SJSA1 (cell line): ENCODE data around the gene ACSF3. TPM values are rescaled to one million over a fixed set of nuclear protein-coding genes. Genes with fewer than 3 reads are reported as not detected.
A peak's percentile ranks its signal among the peaks of the same experiment; 100 is the strongest.
"Not testable (repeated sequence)": the region's sequence is repeated elsewhere in the genome, so short reads cannot be mapped to it uniquely, and the experiment has no call there.

Experiments used
- DNase-seq, 2 experiments: peaks; one replicate each; pipeline ENCODE4 v3.0.0-alpha.2; 2015 to 2020; ENCODE audit warnings: low spot score in 2 of 2, low read depth in 1 of 2
- H3K27ac ChIP-seq: fragments of 250-450 bp; sonication (Bioruptor Pico); 2 replicates; pipeline ENCODE4 v1.5.1; 2020; ENCODE audit warnings: mild to moderate bottlenecking, moderate library complexity
- H3K27me3 ChIP-seq: fragments of 250-450 bp; sonication (Bioruptor Pico); replicated peaks from 2 replicates; pipeline ENCODE4 v1.5.1; 2020; ENCODE audit warnings: mild to moderate bottlenecking, moderate library complexity
- H3K36me3 ChIP-seq: fragments of 250-450 bp; sonication (Bioruptor Pico); 2 replicates; pipeline ENCODE4 v1.5.1; 2020; ENCODE audit warnings: mild to moderate bottlenecking
- H3K4me1 ChIP-seq: fragments of 250-450 bp; sonication (Bioruptor Pico); replicated peaks from 2 replicates; pipeline ENCODE4 v1.6.1; 2021; ENCODE audit warnings: mild to moderate bottlenecking
- H3K4me3 ChIP-seq: fragments of 250-450 bp; sonication (Bioruptor Pico); 2 replicates; pipeline ENCODE4 v1.5.1; 2020; ENCODE audit warnings: mild to moderate bottlenecking
- H3K9me3 ChIP-seq: fragments of 250-450 bp; sonication (Bioruptor Pico); replicated peaks from 2 replicates; pipeline ENCODE4 v1.5.1; 2020; ENCODE audit warnings: mild to moderate bottlenecking
- total RNA-seq: library from RNA; depleted of rRNA; stranded (reverse); fragments of >200 nt; shearing (Covaris generic); gene quantifications from 2 replicates; pipeline ENCODE4 v1.2.3, GENCODE V29; 2014

The ACSF3 gene
- total RNA-seq, 1 experiment from 2014 or later, result 31.7 TPM

- H3K27ac ChIP-seq, result no peak overlapping the region
- peaks cover 6% of the 10 kb centered on the region for H3K4me1 ChIP-seq
- H3K27me3 ChIP-seq, result peaks cover 19% of the 10 kb centered on the region
- no peaks in the 10 kb centered on the region for H3K9me3 ChIP-seq
- no peak overlapping the region for H3K4me3 ChIP-seq
- no peak for DNase-seq
- H3K36me3 ChIP-seq, result no peaks in the 10 kb centered on the region
Observed at GRCh38 chr16:89164436-89164835, 70.8 kb downstream of the ACSF3 start.

- Histone ChIP-seq H3K4me3 (no peak overlapping the region), H3K27me3 (peaks cover 25% of the 10 kb centered on the region), H3K9me3 (no peaks in the 10 kb centered on the region), H3K4me1 (peaks cover 6% of the 10 kb centered on the region), H3K27ac (no peak overlapping the region), H3K36me3 (no peaks in the 10 kb centered on the region)
- no peak for DNase-seq
Observed at GRCh38 chr16:89164847-89165680, 71.4 kb downstream of the ACSF3 start.

GRCh38 chr16:89165681-89165979 is 72.0 kb downstream of the ACSF3 start:
- H3K4me1 ChIP-seq, DNase-seq, H3K27ac ChIP-seq, H3K36me3 ChIP-seq, H3K9me3 ChIP-seq, H3K4me3 ChIP-seq: not testable (repeated sequence)
- H3K27me3 ChIP-seq, result peaks cover 30% of the 10 kb centered on the region

- no peak overlapping the region for H3K4me3 ChIP-seq
- no peaks in the 10 kb centered on the region for H3K36me3 ChIP-seq
- DNase-seq, result no peak
- H3K27ac ChIP-seq, result no peak overlapping the region
- peaks cover 6% of the 10 kb centered on the region for H3K4me1 ChIP-seq
- H3K27me3 ChIP-seq, result peaks cover 37% of the 10 kb centered on the region
- H3K9me3 ChIP-seq, result no peaks in the 10 kb centered on the region
Observed at GRCh38 chr16:89166696-89167424, 73.2 kb downstream of the ACSF3 start.

- peak; percentile 64 to 90 for DNase-seq
- H3K9me3 ChIP-seq, result no peaks in the 10 kb centered on the region
- H3K36me3 ChIP-seq, result no peaks in the 10 kb centered on the region
- H3K4me3 ChIP-seq, result no peak overlapping the region
- peaks cover 6% of the 10 kb centered on the region for H3K4me1 ChIP-seq
- no peak overlapping the region for H3K27ac ChIP-seq
- peaks cover 43% of the 10 kb centered on the region for H3K27me3 ChIP-seq
Observed at GRCh38 chr16:89167425-89167941, 73.8 kb downstream of the ACSF3 start.

- peaks cover 43% of the 10 kb centered on the region for H3K27me3 ChIP-seq
- no peak overlapping the region for H3K27ac ChIP-seq
Observed at GRCh38 chr16:89168381-89169189, 74.9 kb downstream of the ACSF3 start.

GRCh38 chr16:89169778-89170177 is 76.1 kb downstream of the ACSF3 start:
- peaks cover 50% of the 10 kb centered on the region for H3K27me3 ChIP-seq
- peaks cover 6% of the 10 kb centered on the region for H3K4me1 ChIP-seq
- no peak overlapping the region for H3K27ac ChIP-seq
- no peak for DNase-seq
- H3K9me3 ChIP-seq, result no peaks in the 10 kb centered on the region
- no peaks in the 10 kb centered on the region for H3K36me3 ChIP-seq
- H3K4me3 ChIP-seq, result no peak overlapping the region

More at GRCh38 chr16:89168381-89169189, 74.9 kb downstream of the ACSF3 start:
- Histone ChIP-seq H3K4me3 (no peak overlapping the region), H3K4me1 (peaks cover 6% of the 10 kb centered on the region), H3K36me3 (no peaks in the 10 kb centered on the region), H3K9me3 (no peaks in the 10 kb centered on the region)
- no peak for DNase-seq

- Histone ChIP-seq H3K4me3 (no peak overlapping the region), H3K9me3 (no peaks in the 10 kb centered on the region), H3K36me3 (no peaks in the 10 kb centered on the region), H3K27ac (no peak overlapping the region), H3K4me1 (peaks cover 6% of the 10 kb centered on the region), H3K27me3 (peaks cover 50% of the 10 kb centered on the region)
- no peak for DNase-seq
Observed at GRCh38 chr16:89170346-89171215, 76.9 kb downstream of the ACSF3 start.

- Histone ChIP-seq H3K27ac (no peak within 1 kb of the TSS), H3K4me3 (no peak within 1 kb of the TSS), H3K27me3 (peaks cover 54% of the 10 kb centered on the region), H3K4me1 (peaks cover 6% of the 10 kb centered on the region), H3K9me3 (no peaks in the 10 kb centered on the region), H3K36me3 (no peaks in the 10 kb centered on the region)
- peak in 1 of 2 experiments; percentile 71 for DNase-seq
Observed at GRCh38 chr16:89171216-89172170, 77.8 kb downstream of the ACSF3 start, which contains the start of gene CDH15. CDH15 (plus strand) TSS chr16:89171748; CDS start chr16:89171832, 84 bp downstream.

GRCh38 chr16:89172171-89172527 is 78.5 kb downstream of the ACSF3 start:
- H3K4me3 ChIP-seq, result no peak overlapping the region
- H3K4me1 ChIP-seq, result peaks cover 4% of the 10 kb centered on the region
- H3K27me3 ChIP-seq, result peaks cover 55% of the 10 kb centered on the region
- no peak for DNase-seq
- no peak overlapping the region for H3K27ac ChIP-seq
- no peaks in the 10 kb centered on the region for H3K9me3 ChIP-seq
- H3K36me3 ChIP-seq, result no peaks in the 10 kb centered on the region

GRCh38 chr16:89172528-89173173 is 79.0 kb downstream of the ACSF3 start:
- H3K4me1 ChIP-seq, result no peaks in the 10 kb centered on the region; the same call in 1 of the 2 replicates
- no peak overlapping the region for H3K27ac ChIP-seq
- peaks cover 56% of the 10 kb centered on the region for H3K27me3 ChIP-seq
- H3K4me3 ChIP-seq, result no peak overlapping the region
- H3K9me3 ChIP-seq, result no peaks in the 10 kb centered on the region
- DNase-seq, result no peak
- H3K36me3 ChIP-seq, result no peaks in the 10 kb centered on the region
